Transverse colon (tissue), 4 donors: ENCODE data around the gene DTNBP1. TPM values are rescaled to one million over a fixed set of nuclear protein-coding genes. Genes with fewer than 3 reads are reported as not detected.

Source experiments
- DNase-seq: peaks from one replicate; pipeline ENCODE4 v3.0.0-alpha.2; 2019
- H3K27ac ChIP-seq, 4 donors: fragments of 200-600 bp; sonication (generic); 2 replicates each; pipeline ENCODE4 v1.5.1; 2016 to 2018; ENCODE audit warnings: inconsistent platforms in 4 of 4
- H3K27me3 ChIP-seq: fragments of 200-600 bp; sonication (generic); 2 replicates; pipeline ENCODE4 v1.5.1; 2017; ENCODE audit warnings: inconsistent platforms
- H3K36me3 ChIP-seq, 4 donors: fragments of 200-600 bp; sonication (generic); 2 replicates each; pipeline ENCODE4 v1.5.1; 2017 to 2019; ENCODE audit warnings: inconsistent platforms in 4 of 4
- H3K4me1 ChIP-seq, 4 donors: fragments of 200-600 bp; sonication (generic); 2 replicates each; pipeline ENCODE4 v1.5.1; 2017 to 2020; ENCODE audit warnings: inconsistent platforms in 4 of 4
- H3K4me3 ChIP-seq, 4 donors: fragments of 200-600 bp; sonication (generic); 1 replicate in 1 of 4; 2 replicates in 3 of 4; pipeline versions ENCODE4 v1.5.1 to v1.6.1; 2017 to 2019; ENCODE audit warnings: inconsistent platforms in 4 of 4
- H3K9me3 ChIP-seq, 2 donors: fragments of 200-600 bp; sonication (generic); 2 replicates each; pipeline ENCODE4 v1.5.1; 2017 to 2019; ENCODE audit warnings: inconsistent platforms in 2 of 2
- CTCF ChIP-seq, 5 experiments: fragments of 200-600 bp in 3 of 5; fragments of 450-650 bp in 2 of 5; sonication (generic) in 3 of 5; IDR thresholded peaks; 1 replicate in 2 of 5; 2 replicates in 3 of 5; pipeline ENCODE4 v1.5.1; 2016 to 2017; ENCODE audit warnings: antibody characterized with exemption in 5 of 5, inconsistent platforms in 3 of 5, mild to moderate bottlenecking in 2 of 5, moderate library complexity in 1 of 5
- EP300 ChIP-seq: sonication (generic); formaldehyde crosslinking; IDR thresholded peaks from one replicate; pipeline ENCODE4 v1.6.1; 2017; ENCODE audit warnings: antibody characterized with exemption, low read depth
- POLR2A ChIP-seq: fragments of 450-650 bp; IDR thresholded peaks from one replicate; pipeline ENCODE4 v1.6.1; 2016; ENCODE audit warnings: antibody characterized with exemption, mild to moderate bottlenecking, moderate library complexity
- POLR2AphosphoS5 ChIP-seq, 3 donors: sonication (generic); formaldehyde crosslinking; IDR thresholded peaks; one replicate each; pipeline ENCODE4 v1.6.1; 2016; ENCODE audit warnings: antibody characterized with exemption in 3 of 3
- WGBS, 2 donors: methylation state at CpG; one replicate each; pipeline ENCODE4 v1.1.5; 2018; ENCODE audit warnings: low coverage in 1 of 2; 5-methylcytosine and 5-hydroxymethylcytosine counted together
- in situ Hi-C, 4 donors: fragments of 200-750 bp; cut with MboI; loops; one replicate each; pipeline versions ENCODE4 v1.15.0 to v1.15.1; 2017; ENCODE audit warnings: low sequenced_read_pairs in 3 of 4, low pct_ligation_motif_present in 1 of 4, low pct_unique_long_range_greater_than_20kb in 1 of 4
- intact Hi-C: fragments of 100-400 bp; cut with DNase I; formaldehyde crosslinking; loops from one replicate; pipeline ENCODE4 v1.15.1; 2023; ENCODE audit warnings: low total_unique reads
- total RNA-seq, 4 donors: library from RNA; depleted of rRNA; stranded (reverse); fragments of >200 nt; gene quantifications; one replicate each; pipeline ENCODE4 v1.1.0, GENCODE V29; 2016

DTNBP1 gene
- total RNA-seq, 4 donors from 2014 or later = 6.0 to 20.3 (median 16.0) TPM

DNA sequence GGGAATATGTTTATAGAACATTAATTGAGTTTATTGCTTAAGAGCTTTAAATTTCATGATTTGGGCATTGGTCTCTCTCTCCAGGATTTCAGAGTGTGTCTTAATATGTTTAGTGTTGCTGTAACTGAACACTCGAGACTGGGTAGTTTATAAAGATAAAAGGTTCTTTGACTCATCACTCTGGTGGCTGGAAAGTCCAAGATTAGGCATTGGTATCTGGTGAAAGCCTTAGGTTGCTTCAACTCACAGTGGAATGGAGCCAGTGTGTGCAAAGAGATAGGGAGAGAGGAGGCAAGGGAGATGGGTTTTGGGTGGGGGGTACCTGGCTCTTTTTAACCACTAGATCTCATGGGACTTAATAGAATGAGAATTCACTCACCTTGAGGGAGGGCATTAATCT is 35.6 kb upstream of the DTNBP1 start:
- 43 to 57% methylated on average over 1 of the region's 1 CpG for WGBS, 2 donors
- H3K27ac ChIP-seq = no peak overlapping the region

GRCh38 chr6:15697895-15698294 is 35.1 kb upstream of the DTNBP1 start:
- no peak overlapping the region for H3K4me3 ChIP-seq
- no peak overlapping the region for H3K27ac ChIP-seq
- H3K4me1 ChIP-seq = no peaks in the 10 kb centered on the region
- in situ Hi-C loops (loop anchor here in 3 of 4 donors (10.0 kb wide), 2 partner anchors 487 to 507 kb away; no protein-coding TSS in a partner anchor), intact Hi-C loops (no loop called here)
- H3K9me3 ChIP-seq = no peaks in the 10 kb centered on the region
- no peaks in the 10 kb centered on the region for H3K27me3 ChIP-seq
- H3K36me3 ChIP-seq = no peaks in the 10 kb centered on the region
- 84 to 91% methylated on average over 4 of the region's 4 CpGs for WGBS, 2 donors
- TF ChIP-seq EP300 (no peak), POLR2A (no peak), CTCF (IDR thresholded peaks at IDR 0.05) (no peak), POLR2AphosphoS5 (IDR thresholded peaks at IDR 0.05) (no peak)
- no peak for DNase-seq

More for the DNA sequence above, 35.6 kb upstream of the DTNBP1 start:
- TF ChIP-seq POLR2AphosphoS5 (IDR thresholded peaks at IDR 0.05) (no peak), EP300 (no peak), POLR2A (no peak), CTCF (IDR thresholded peaks at IDR 0.05) (no peak)
- DNase-seq = no peak
- intact Hi-C loops (no loop called here), in situ Hi-C loops (loop anchor here in 3 of 4 donors (10.0 kb wide), 2 partner anchors 486 to 506 kb away; no protein-coding TSS in a partner anchor)
- no peaks in the 10 kb centered on the region for H3K4me1 ChIP-seq
- H3K4me3 ChIP-seq = no peak overlapping the region
- H3K9me3 ChIP-seq = peaks cover 4% of the 10 kb centered on the region in 2 donors
- H3K27me3 ChIP-seq = no peaks in the 10 kb centered on the region
- no peaks in the 10 kb centered on the region for H3K36me3 ChIP-seq

DNA sequence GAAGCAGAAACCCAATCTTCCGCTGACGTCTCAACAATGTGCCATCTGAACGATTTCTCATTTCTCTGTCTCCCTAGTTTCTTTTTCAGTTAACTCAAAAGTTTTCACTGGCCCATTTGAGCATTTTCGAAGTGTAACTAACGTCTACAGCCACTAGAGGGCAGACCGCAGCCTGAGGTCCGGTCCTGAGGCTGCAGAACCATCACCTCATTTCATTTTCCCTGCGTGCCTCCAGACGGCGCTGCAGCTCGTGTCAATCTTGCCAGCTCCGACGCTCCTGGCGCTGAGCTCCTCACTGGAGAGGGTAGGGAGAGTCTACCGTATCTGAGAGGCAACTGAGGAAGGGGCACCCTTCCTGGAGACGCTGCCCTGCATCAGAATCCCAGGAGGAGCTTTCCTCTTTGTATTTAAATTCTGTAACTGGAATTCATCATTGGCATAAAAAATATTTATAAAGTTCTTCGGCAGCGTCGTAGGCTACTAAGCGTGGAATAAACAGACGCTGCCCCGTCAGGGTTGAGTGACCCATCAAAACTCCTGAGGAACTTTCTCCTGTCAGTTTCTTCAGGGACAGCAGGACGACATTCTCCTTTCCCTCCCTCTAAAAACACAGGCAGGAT is 28.5 kb upstream of the DTNBP1 start:
- peak overlapping the region in 3 of 4 donors; percentile 3 to 46 (median 14) for H3K4me3 ChIP-seq
- no peaks in the 10 kb centered on the region for H3K27me3 ChIP-seq
- H3K36me3 ChIP-seq = no peaks in the 10 kb centered on the region
- WGBS, 2 donors = 19 to 21% methylated on average over 7 to 23 of the region's 23 CpGs
- intact Hi-C loops (loop anchor here (5.0 kb wide), 1 partner anchor 516 kb away; no protein-coding TSS in a partner anchor), in situ Hi-C loops (loop anchor here (5.0 to 10.0 kb wide), 3 partner anchors 493 to 513 kb away; no protein-coding TSS in a partner anchor)
- TF ChIP-seq POLR2A = no peak
- TF ChIP-seq POLR2AphosphoS5 (IDR thresholded peaks at IDR 0.05) = peak in 2 of 3 donors; percentile 33 to 54
- peak; percentile 98 to 100 (median 99) for TF ChIP-seq CTCF (IDR thresholded peaks at IDR 0.05)
- no peak for TF ChIP-seq EP300
- DNase-seq = peak; percentile 85
- H3K27ac ChIP-seq = peak overlapping the region; percentile 13 to 59 (median 44)
- no peaks in the 10 kb centered on the region for H3K9me3 ChIP-seq
- peaks cover 0 to 13% (median 5%) of the 10 kb centered on the region in 4 donors for H3K4me1 ChIP-seq

GRCh38 chr6:15690510-15690909 is 27.7 kb upstream of the DTNBP1 start:
- TF ChIP-seq POLR2AphosphoS5 (IDR thresholded peaks at IDR 0.05) = no peak
- TF ChIP-seq CTCF (IDR thresholded peaks at IDR 0.05) = no peak
- TF ChIP-seq POLR2A = no peak
- TF ChIP-seq EP300 = no peak
- intact Hi-C loops (loop anchor here (5.0 kb wide), 1 partner anchor 517 kb away; no protein-coding TSS in a partner anchor), in situ Hi-C loops (loop anchor here (5.0 to 10.0 kb wide), 3 partner anchors 494 to 514 kb away; no protein-coding TSS in a partner anchor)
- H3K36me3 ChIP-seq = no peaks in the 10 kb centered on the region
- peaks cover 0 to 13% (median 5%) of the 10 kb centered on the region in 4 donors for H3K4me1 ChIP-seq
- DNase-seq = no peak
- no peaks in the 10 kb centered on the region for H3K27me3 ChIP-seq
- H3K9me3 ChIP-seq = no peaks in the 10 kb centered on the region
- no peak overlapping the region for H3K4me3 ChIP-seq
- H3K27ac ChIP-seq = peak overlapping the region; percentile 13 to 59 (median 44)
